ENCODE results near the gene FAXC. TPM values are rescaled to one million over a fixed set of nuclear protein-coding genes. Genes with fewer than 3 reads are reported as not detected.

The FAXC gene
- total and polyA plus RNA-seq, 2 of the 13 experiments (the other 11 are each of a cell fraction or from before 2014, with no cell fraction given) = 0.11 to 0.63 TPM

DNA sequence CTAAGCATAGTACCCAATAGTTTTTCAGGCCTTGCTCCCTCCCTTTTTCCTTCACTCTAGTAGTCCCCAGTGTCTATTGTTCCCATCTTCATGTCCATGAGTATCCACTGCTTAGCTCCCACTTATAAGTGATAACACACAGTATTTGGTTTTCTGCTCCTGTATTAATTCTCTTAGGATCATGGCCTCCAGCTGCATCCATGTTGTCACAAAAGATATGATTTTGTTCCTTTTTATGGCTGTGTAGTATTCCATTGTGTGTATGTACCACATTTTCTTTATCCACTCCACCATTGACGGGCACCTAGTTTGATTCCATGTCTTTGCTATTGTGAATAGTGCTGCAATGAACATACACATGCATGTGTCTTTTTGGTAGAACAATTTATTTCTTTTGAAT lies 102.9 kb downstream of the FAXC start:
- ChIA-PET POLR2A (no interaction called here), CTCF (ENCODE audit: low intra/inter-chr PET ratio, low total read pairs) (no interaction called here)
- 12% methylated on average over 1 of the region's 1 CpG for WGBS (ENCODE audit: low lambda C conversion rate)
- no TSS peak for BruUV-seq (replicated peaks)
- Histone ChIP-seq H3K4me3 (replicated peaks in 1 of 3; ENCODE audit: insufficient read depth in 1 of 3, low read depth in 2 of 3, low read length in 3 of 3) (no peak overlapping the region), H3K27ac (ENCODE audit: extremely low read length, insufficient read depth, low read length) (no peak overlapping the region), H3K36me3 (replicated peaks in 1 of 2; ENCODE audit: control insufficient read depth in 1 of 2, insufficient read depth in 2 of 2, low read length in 2 of 2) (no peaks in the 10 kb centered on the region), H3K79me2 (ENCODE audit: insufficient read depth, low read length) (no peaks in the 10 kb centered on the region), H2AFZ (ENCODE audit: low read length) (no peak overlapping the region), H3K4me2 (ENCODE audit: low read depth, low read length) (no peak overlapping the region), H3K4me1 (ENCODE audit: insufficient read depth, low read length) (no peaks in the 10 kb centered on the region), H3K9me3 (ENCODE audit: low read length) (no peaks in the 10 kb centered on the region), H4K20me1 (ENCODE audit: insufficient read depth, low read length) (no peaks in the 10 kb centered on the region), H3K27me3 (ENCODE audit: control insufficient read depth in 1 of 2, insufficient read depth in 2 of 2, low read length in 2 of 2) (no peaks in the 10 kb centered on the region; a peak in 1 of 5 replicates), H3K9ac (ENCODE audit: insufficient read depth, low read depth, low read length) (no peak overlapping the region)
- ATAC-seq = no peak
- no peak for DNase-seq (ENCODE audit: low spot score)
- intact Hi-C loops (cut with micrococcal nuclease; ENCODE audit: unreplicated experiment) = no loop called here
- in situ Hi-C loops (cut with HindIII; ENCODE audit: extremely low pct_ligation_motif_present, low pct_unique_long_range_greater_than_20kb) = no loop called here
- FAIRE-seq = no peak
- no peak for TF ChIP-seq ZNF510 (CRISPR knock-in tag; IDR thresholded peaks at IDR 0.05; ENCODE audit: low read depth)
- no peak for TF ChIP-seq ZC3H4 (CRISPR knock-in tag; IDR thresholded peaks at IDR 0.05; ENCODE audit: borderline replicate concordance)
- TF ChIP-seq, protein P1, sequence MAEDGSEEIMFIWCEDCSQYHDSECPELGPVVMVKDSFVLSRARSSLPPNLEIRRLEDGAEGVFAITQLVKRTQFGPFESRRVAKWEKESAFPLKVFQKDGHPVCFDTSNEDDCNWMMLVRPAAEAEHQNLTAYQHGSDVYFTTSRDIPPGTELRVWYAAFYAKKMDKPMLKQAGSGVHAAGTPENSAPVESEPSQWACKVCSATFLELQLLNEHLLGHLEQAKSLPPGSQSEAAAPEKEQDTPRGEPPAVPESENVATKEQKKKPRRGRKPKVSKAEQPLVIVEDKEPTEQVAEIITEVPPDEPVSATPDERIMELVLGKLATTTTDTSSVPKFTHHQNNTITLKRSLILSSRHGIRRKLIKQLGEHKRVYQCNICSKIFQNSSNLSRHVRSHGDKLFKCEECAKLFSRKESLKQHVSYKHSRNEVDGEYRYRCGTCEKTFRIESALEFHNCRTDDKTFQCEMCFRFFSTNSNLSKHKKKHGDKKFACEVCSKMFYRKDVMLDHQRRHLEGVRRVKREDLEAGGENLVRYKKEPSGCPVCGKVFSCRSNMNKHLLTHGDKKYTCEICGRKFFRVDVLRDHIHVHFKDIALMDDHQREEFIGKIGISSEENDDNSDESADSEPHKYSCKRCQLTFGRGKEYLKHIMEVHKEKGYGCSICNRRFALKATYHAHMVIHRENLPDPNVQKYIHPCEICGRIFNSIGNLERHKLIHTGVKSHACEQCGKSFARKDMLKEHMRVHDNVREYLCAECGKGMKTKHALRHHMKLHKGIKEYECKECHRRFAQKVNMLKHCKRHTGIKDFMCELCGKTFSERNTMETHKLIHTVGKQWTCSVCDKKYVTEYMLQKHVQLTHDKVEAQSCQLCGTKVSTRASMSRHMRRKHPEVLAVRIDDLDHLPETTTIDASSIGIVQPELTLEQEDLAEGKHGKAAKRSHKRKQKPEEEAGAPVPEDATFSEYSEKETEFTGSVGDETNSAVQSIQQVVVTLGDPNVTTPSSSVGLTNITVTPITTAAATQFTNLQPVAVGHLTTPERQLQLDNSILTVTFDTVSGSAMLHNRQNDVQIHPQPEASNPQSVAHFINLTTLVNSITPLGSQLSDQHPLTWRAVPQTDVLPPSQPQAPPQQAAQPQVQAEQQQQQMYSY (CRISPR knock-in tag; IDR thresholded peaks at IDR 0.05) = no peak
- no peak for TF ChIP-seq ZNF496 (CRISPR knock-in tag; IDR thresholded peaks at IDR 0.05; ENCODE audit: insufficient replicate concordance)
- no peak for TF ChIP-seq ZFYVE20 (CRISPR knock-in tag; IDR thresholded peaks at IDR 0.05; ENCODE audit: borderline replicate concordance, low read depth)
- TF ChIP-seq NFYB (CRISPR knock-in tag; IDR thresholded peaks at IDR 0.05) = no peak
- TF ChIP-seq, protein P2, sequence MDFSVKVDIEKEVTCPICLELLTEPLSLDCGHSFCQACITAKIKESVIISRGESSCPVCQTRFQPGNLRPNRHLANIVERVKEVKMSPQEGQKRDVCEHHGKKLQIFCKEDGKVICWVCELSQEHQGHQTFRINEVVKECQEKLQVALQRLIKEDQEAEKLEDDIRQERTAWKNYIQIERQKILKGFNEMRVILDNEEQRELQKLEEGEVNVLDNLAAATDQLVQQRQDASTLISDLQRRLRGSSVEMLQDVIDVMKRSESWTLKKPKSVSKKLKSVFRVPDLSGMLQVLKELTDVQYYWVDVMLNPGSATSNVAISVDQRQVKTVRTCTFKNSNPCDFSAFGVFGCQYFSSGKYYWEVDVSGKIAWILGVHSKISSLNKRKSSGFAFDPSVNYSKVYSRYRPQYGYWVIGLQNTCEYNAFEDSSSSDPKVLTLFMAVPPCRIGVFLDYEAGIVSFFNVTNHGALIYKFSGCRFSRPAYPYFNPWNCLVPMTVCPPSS (IDR thresholded peaks at IDR 0.05) = no peak
- TF ChIP-seq BORCS8-MEF2B (CRISPR knock-in tag; IDR thresholded peaks at IDR 0.05) = no peak
- no peak for TF ChIP-seq ZNF451 (CRISPR knock-in tag; IDR thresholded peaks at IDR 0.05)
- no peak for TF ChIP-seq NCOR1 (IDR thresholded peaks at IDR 0.05; ENCODE audit: borderline replicate concordance, low read length)
- TF ChIP-seq, protein P3, sequence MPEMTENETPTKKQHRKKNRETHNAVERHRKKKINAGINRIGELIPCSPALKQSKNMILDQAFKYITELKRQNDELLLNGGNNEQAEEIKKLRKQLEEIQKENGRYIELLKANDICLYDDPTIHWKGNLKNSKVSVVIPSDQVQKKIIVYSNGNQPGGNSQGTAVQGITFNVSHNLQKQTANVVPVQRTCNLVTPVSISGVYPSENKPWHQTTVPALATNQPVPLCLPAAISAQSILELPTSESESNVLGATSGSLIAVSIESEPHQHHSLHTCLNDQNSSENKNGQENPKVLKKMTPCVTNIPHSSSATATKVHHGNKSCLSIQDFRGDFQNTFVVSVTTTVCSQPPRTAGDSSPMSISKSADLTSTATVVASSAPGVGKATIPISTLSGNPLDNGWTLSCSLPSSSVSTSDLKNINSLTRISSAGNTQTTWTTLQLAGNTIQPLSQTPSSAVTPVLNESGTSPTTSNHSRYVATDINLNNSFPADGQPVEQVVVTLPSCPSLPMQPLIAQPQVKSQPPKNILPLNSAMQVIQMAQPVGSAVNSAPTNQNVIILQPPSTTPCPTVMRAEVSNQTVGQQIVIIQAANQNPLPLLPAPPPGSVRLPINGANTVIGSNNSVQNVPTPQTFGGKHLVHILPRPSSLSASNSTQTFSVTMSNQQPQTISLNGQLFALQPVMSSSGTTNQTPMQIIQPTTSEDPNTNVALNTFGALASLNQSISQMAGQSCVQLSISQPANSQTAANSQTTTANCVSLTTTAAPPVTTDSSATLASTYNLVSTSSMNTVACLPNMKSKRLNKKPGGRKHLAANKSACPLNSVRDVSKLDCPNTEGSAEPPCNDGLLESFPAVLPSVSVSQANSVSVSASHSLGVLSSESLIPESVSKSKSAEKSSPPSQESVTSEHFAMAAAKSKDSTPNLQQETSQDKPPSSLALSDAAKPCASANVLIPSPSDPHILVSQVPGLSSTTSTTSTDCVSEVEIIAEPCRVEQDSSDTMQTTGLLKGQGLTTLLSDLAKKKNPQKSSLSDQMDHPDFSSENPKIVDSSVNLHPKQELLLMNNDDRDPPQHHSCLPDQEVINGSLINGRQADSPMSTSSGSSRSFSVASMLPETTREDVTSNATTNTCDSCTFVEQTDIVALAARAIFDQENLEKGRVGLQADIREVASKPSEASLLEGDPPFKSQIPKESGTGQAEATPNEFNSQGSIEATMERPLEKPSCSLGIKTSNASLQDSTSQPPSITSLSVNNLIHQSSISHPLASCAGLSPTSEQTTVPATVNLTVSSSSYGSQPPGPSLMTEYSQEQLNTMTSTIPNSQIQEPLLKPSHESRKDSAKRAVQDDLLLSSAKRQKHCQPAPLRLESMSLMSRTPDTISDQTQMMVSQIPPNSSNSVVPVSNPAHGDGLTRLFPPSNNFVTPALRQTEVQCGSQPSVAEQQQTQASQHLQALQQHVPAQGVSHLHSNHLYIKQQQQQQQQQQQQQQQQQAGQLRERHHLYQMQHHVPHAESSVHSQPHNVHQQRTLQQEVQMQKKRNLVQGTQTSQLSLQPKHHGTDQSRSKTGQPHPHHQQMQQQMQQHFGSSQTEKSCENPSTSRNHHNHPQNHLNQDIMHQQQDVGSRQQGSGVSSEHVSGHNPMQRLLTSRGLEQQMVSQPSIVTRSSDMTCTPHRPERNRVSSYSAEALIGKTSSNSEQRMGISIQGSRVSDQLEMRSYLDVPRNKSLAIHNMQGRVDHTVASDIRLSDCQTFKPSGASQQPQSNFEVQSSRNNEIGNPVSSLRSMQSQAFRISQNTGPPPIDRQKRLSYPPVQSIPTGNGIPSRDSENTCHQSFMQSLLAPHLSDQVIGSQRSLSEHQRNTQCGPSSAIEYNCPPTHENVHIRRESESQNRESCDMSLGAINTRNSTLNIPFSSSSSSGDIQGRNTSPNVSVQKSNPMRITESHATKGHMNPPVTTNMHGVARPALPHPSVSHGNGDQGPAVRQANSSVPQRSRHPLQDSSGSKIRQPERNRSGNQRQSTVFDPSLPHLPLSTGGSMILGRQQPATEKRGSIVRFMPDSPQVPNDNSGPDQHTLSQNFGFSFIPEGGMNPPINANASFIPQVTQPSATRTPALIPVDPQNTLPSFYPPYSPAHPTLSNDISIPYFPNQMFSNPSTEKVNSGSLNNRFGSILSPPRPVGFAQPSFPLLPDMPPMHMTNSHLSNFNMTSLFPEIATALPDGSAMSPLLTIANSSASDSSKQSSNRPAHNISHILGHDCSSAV (CRISPR knock-in tag; IDR thresholded peaks at IDR 0.05; ENCODE audit: borderline replicate concordance) = no peak
- no peak for TF ChIP-seq MLLT10 (CRISPR knock-in tag; IDR thresholded peaks at IDR 0.05)
